WERI-Rb-1 (cell line): ENCODE data around the gene PDE9A.

Experiments
- DNase-seq: peaks from one replicate; pipeline ENCODE4 v3.0.0-alpha.2; 2020
- H3K27ac ChIP-seq: fragments of 250-450 bp; sonication (Bioruptor Pico); 2 replicates; pipeline ENCODE4 v1.5.1; 2020; ENCODE audit warnings: mild to moderate bottlenecking, moderate library complexity
- H3K27me3 ChIP-seq: fragments of 250-450 bp; sonication (Bioruptor Pico); 2 replicates; pipeline ENCODE4 v1.5.1; 2021; ENCODE audit warnings: mild to moderate bottlenecking, low read depth, moderate library complexity; ENCODE audit not compliant: insufficient read depth, severe bottlenecking
- H3K36me3 ChIP-seq: fragments of 250-450 bp; sonication (Bioruptor Pico); 2 replicates; pipeline ENCODE4 v1.5.1; 2020; ENCODE audit warnings: mild to moderate bottlenecking, moderate library complexity
- H3K4me3 ChIP-seq: 2 replicates; pipeline ENCODE4 v1.5.1; 2011; ENCODE audit warnings: low read depth, mild to moderate bottlenecking, control low read depth, low read length
- H3K9me3 ChIP-seq: fragments of 250-450 bp; sonication (Bioruptor Pico); 2 replicates; pipeline ENCODE4 v1.5.1; 2021; ENCODE audit warnings: mild to moderate bottlenecking, moderate library complexity; ENCODE audit not compliant: severe bottlenecking
- CTCF ChIP-seq: IDR thresholded peaks from 2 replicates; pipeline ENCODE4 v1.5.1; 2011; ENCODE audit warnings: low read depth, mild to moderate bottlenecking, control low read depth, inconsistent platforms, low read length

The PDE9A gene

GRCh38 chr21:42646076-42646825 is 7.2 kb upstream of the PDE9A start:
- H3K4me3 ChIP-seq = peak overlapping the region; percentile 20
- no peaks in the 10 kb centered on the region for H3K27me3 ChIP-seq
- TF ChIP-seq CTCF = no peak
- peak overlapping the region; percentile 95 for H3K27ac ChIP-seq
- DNase-seq = peak; percentile 66
- H3K36me3 ChIP-seq = no peaks in the 10 kb centered on the region
- no peaks in the 10 kb centered on the region for H3K9me3 ChIP-seq

GRCh38 chr21:42646836-42647235 is 6.6 kb upstream of the PDE9A start:
- DNase-seq = no peak
- no peaks in the 10 kb centered on the region for H3K27me3 ChIP-seq
- TF ChIP-seq CTCF = 0 out of 2 replicates have a peak, but pooled peaks have one; percentile 5
- no peak overlapping the region; the same call in 1 of the 2 replicates for H3K4me3 ChIP-seq
- H3K36me3 ChIP-seq = no peaks in the 10 kb centered on the region
- peak overlapping the region; percentile 95 for H3K27ac ChIP-seq
- no peaks in the 10 kb centered on the region for H3K9me3 ChIP-seq

DNA sequence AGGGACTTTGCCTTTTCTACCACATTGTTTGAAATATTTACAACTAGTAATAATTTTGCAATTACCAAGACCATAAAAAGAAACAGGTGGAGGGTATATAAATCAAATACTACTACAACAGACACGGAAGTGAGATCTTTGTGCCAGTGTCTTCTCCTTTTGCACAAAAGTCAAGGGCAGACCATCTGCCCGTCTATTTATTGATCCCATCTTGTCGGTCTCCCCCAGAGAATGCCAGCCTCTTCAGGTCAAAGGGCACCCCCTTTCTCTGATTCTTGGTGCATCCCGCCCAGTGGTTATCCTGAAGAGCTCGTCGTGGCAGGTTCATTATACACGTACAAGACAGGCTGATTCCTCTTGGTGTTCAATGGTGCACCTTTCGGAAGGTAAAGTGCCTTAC is 4.8 kb upstream of the PDE9A start:
- Histone ChIP-seq H3K27me3 (no peaks in the 10 kb centered on the region), H3K9me3 (no peaks in the 10 kb centered on the region)

GRCh38 chr21:42649122-42650032 is 4.0 kb upstream of the PDE9A start:
- Histone ChIP-seq H3K27ac (no peak overlapping the region), H3K4me3 (no peak overlapping the region), H3K9me3 (no peaks in the 10 kb centered on the region), H3K36me3 (no peaks in the 10 kb centered on the region), H3K27me3 (no peaks in the 10 kb centered on the region)
- DNase-seq = no peak
- no peak for TF ChIP-seq CTCF

More for the DNA sequence above, 4.8 kb upstream of the PDE9A start:
- TF ChIP-seq CTCF = no peak
- DNase-seq = no peak
- Histone ChIP-seq H3K27ac (no peak overlapping the region), H3K36me3 (no peaks in the 10 kb centered on the region), H3K4me3 (no peak overlapping the region)

DNA sequence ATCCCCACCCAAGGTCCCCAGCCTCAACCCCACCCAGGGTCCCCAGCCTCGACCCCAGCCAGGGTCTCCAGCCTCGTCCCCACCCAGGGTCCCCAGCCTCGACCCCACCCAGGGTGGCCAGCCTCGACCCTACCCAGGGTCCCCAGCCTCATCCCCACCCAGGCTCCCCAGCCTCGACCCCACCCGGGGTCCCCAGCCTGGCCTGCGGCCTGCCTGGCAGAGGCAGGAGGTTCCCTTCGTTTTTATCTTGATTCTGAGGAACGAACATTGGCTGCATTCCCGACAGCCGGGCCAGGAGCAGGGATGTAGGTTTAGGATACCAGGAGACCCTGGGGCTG is 3.4 kb upstream of the PDE9A start:
- H3K9me3 ChIP-seq = no peaks in the 10 kb centered on the region
- peaks cover 4% of the 10 kb centered on the region for H3K36me3 ChIP-seq
- no peak for DNase-seq
- H3K4me3 ChIP-seq = no peak overlapping the region
- TF ChIP-seq CTCF = no peak
- no peak overlapping the region for H3K27ac ChIP-seq
- H3K27me3 ChIP-seq = no peaks in the 10 kb centered on the region
